H1 (cell line): ENCODE measurements around the gene IRF7. TPM values are rescaled to one million over a fixed set of nuclear protein-coding genes. Genes with fewer than 3 reads are reported as not detected.

Experiments
- CTCF ChIA-PET: fragments of 300-600 bp; sonication (Branson Sonifier 250); formaldehyde crosslinking; loops from one replicate; lab custom pipeline; 2021; ENCODE audit not compliant: partially characterized antibody; lab: Charles Lee
- POLR2A ChIA-PET: fragments of 300-600 bp; sonication (Branson Sonifier 250); formaldehyde crosslinking; loops from one replicate; lab custom pipeline; 2021; ENCODE audit warnings: inconsistent platforms; ENCODE audit not compliant: partially characterized antibody; lab: Charles Lee
- DNase-seq, 2 experiments: peaks; one replicate each; pipeline versions ENCODE4 v3.0.0 to v3.0.0-alpha.2; 2010 to 2022; ENCODE audit warnings: low spot score in 2 of 2, low read depth in 1 of 2, mixed read lengths in 1 of 2
- FAIRE-seq: peaks from 2 replicates; lab custom pipeline; 2011; peaks lifted over from hg19 to GRCh38; lab: Jason Lieb, UNC
- H2AFZ ChIP-seq: 2 replicates; pipeline ENCODE4 v1.8.1; 2012; ENCODE audit warnings: low read length, inconsistent platforms
- H2AK5ac ChIP-seq: 2 replicates; pipeline ENCODE4 v1.6.1; 2013; ENCODE audit warnings: low read depth, low read length
- H2BK120ac ChIP-seq: replicated peaks from 2 replicates; pipeline ENCODE3; 2013; ENCODE audit warnings: low read depth, low read length, inconsistent platforms
- H2BK12ac ChIP-seq: 2 replicates; pipeline ENCODE4 v1.6.1; 2013; ENCODE audit warnings: low read depth, low read length
- H2BK15ac ChIP-seq: 2 replicates; pipeline ENCODE4 v1.6.1; 2013; ENCODE audit warnings: low read length
- H2BK20ac ChIP-seq: 2 replicates; pipeline ENCODE4 v1.6.1; 2013; ENCODE audit warnings: low read length
- H2BK5ac ChIP-seq: 2 replicates; pipeline ENCODE4 v1.6.1; 2013; ENCODE audit warnings: low read depth, low read length
- H3K14ac ChIP-seq: 2 replicates; pipeline ENCODE4 v1.6.1; 2013; ENCODE audit warnings: inconsistent platforms; ENCODE audit not compliant: insufficient read length
- H3K18ac ChIP-seq: 2 replicates; pipeline ENCODE4 v1.6.1; 2013; ENCODE audit warnings: low read length; ENCODE audit errors: extremely low read depth
- H3K23ac ChIP-seq: 2 replicates; pipeline ENCODE4 v1.6.1; 2013; ENCODE audit warnings: inconsistent platforms; ENCODE audit not compliant: insufficient read length
- H3K23me2 ChIP-seq: 2 replicates; pipeline ENCODE4 v1.6.1; 2013; ENCODE audit warnings: low read depth, low read length
- H3K27ac ChIP-seq: 2 replicates; pipeline ENCODE4 v1.6.1; 2011; ENCODE audit warnings: low read depth, low read length, inconsistent platforms
- H3K27me3 ChIP-seq, 4 experiments: replicated peaks in 1 of 4; 1 replicate in 1 of 4; 2 replicates in 3 of 4; pipeline versions ENCODE4 v1.6.1 to v1.8.1; 2011 to 2013; ENCODE audit warnings: low read length in 3 of 4, mild to moderate bottlenecking in 3 of 4, inconsistent platforms in 2 of 4, mixed read lengths in 2 of 4, moderate library complexity in 1 of 4; ENCODE audit not compliant: control insufficient read depth in 3 of 4, insufficient read depth in 3 of 4; ENCODE audit errors: extremely low read depth in 1 of 4
- H3K36me3 ChIP-seq, 4 experiments: 2 replicates each; pipeline versions ENCODE4 v1.6.1 to v1.8.1; 2011 to 2013; ENCODE audit warnings: mild to moderate bottlenecking in 4 of 4, low read length in 3 of 4, moderate library complexity in 2 of 4, control low read depth in 1 of 4, inconsistent platforms in 1 of 4; ENCODE audit not compliant: insufficient read depth in 4 of 4, control insufficient read depth in 2 of 4
- H3K4ac ChIP-seq: replicated peaks from 2 replicates; pipeline ENCODE3; 2013; ENCODE audit warnings: low read length, low read depth, mixed read lengths, inconsistent platforms; ENCODE audit not compliant: insufficient read length
- H3K4me1 ChIP-seq, 4 experiments: replicated peaks in 1 of 4; 1 replicate in 1 of 4; 2 replicates in 3 of 4; pipeline versions ENCODE4 v1.6.1 to v1.8.1; 2011 to 2013; ENCODE audit warnings: low read length in 3 of 4, inconsistent platforms in 2 of 4, mixed read lengths in 1 of 4; ENCODE audit not compliant: insufficient read depth in 4 of 4, control insufficient read depth in 3 of 4
- H3K4me2 ChIP-seq, 2 experiments: 2 replicates each; pipeline versions ENCODE4 v1.6.1 to v1.8.1; 2011 to 2013; ENCODE audit warnings: low read depth in 2 of 2, low read length in 2 of 2, control low read depth in 1 of 2, inconsistent platforms in 1 of 2, mild to moderate bottlenecking in 1 of 2; ENCODE audit not compliant: insufficient read depth in 1 of 2
- H3K4me3 ChIP-seq, 4 experiments: fragments of 200-600, 300-600 bp in 1 of 4; sonication (generic), shearing (Covaris generic), sonication (Bioruptor Twin) in 1 of 4; 2 replicates each; pipeline versions ENCODE4 v1.5.1 to v1.8.1; 2011 to 2016; ENCODE audit warnings: low read length in 4 of 4, low read depth in 3 of 4, control low read depth in 2 of 4, inconsistent platforms in 2 of 4, mild to moderate bottlenecking in 2 of 4, mixed read lengths in 1 of 4, moderate library complexity in 1 of 4; ENCODE audit not compliant: insufficient read depth in 2 of 4; ENCODE audit errors: extremely low read depth in 1 of 4
- H3K56ac ChIP-seq: replicated peaks from 2 replicates; pipeline ENCODE3; 2013; ENCODE audit warnings: low read depth, mild to moderate bottlenecking, mixed read lengths, low read length, inconsistent platforms; ENCODE audit not compliant: insufficient read length
- H3K79me1 ChIP-seq: 2 replicates; pipeline ENCODE4 v1.6.1; 2013; ENCODE audit warnings: low read depth, low read length, control low read depth
- H3K79me2 ChIP-seq, 2 experiments: 2 replicates each; pipeline versions ENCODE4 v1.6.1 to v1.8.1; 2012 to 2013; ENCODE audit warnings: low read length in 2 of 2, mild to moderate bottlenecking in 2 of 2, inconsistent platforms in 1 of 2; ENCODE audit not compliant: insufficient read depth in 2 of 2, control insufficient read depth in 1 of 2
- H3K9ac ChIP-seq, 4 experiments: replicated peaks in 1 of 4; 1 replicate in 1 of 4; 2 replicates in 3 of 4; pipeline versions ENCODE4 v1.6.1 to v1.8.1; 2011 to 2013; ENCODE audit warnings: low read depth in 3 of 4, low read length in 3 of 4, control low read depth in 2 of 4, mild to moderate bottlenecking in 2 of 4, moderate library complexity in 2 of 4, inconsistent platforms in 1 of 4; ENCODE audit errors: extremely low read depth in 1 of 4
- H3K9me3 ChIP-seq, 2 experiments: 2 replicates each; pipeline versions ENCODE4 v1.6.1 to v1.8.1; 2012 to 2013; ENCODE audit warnings: mild to moderate bottlenecking in 2 of 2, moderate library complexity in 2 of 2, control low read depth in 1 of 2, inconsistent platforms in 1 of 2, low read depth in 1 of 2, low read length in 1 of 2, mixed read lengths in 1 of 2; ENCODE audit not compliant: insufficient read depth in 2 of 2
- H4K20me1 ChIP-seq, 2 experiments: replicated peaks in 1 of 2; 2 replicates each; pipeline versions ENCODE3 to v1.8.1; 2011 to 2013; ENCODE audit warnings: inconsistent platforms in 2 of 2, low read length in 2 of 2, mild to moderate bottlenecking in 1 of 2; ENCODE audit not compliant: insufficient read depth in 2 of 2, control insufficient read depth in 1 of 2
- H4K5ac ChIP-seq: 2 replicates; pipeline ENCODE4 v1.6.1; 2013; ENCODE audit warnings: low read length, low read depth, mixed read lengths, inconsistent platforms; ENCODE audit not compliant: insufficient read length
- H4K8ac ChIP-seq: 2 replicates; pipeline ENCODE4 v1.8.0; 2013; ENCODE audit warnings: mild to moderate bottlenecking, moderate library complexity, low read length, inconsistent platforms; ENCODE audit not compliant: insufficient read depth; ENCODE audit errors: extremely low read depth
- H4K91ac ChIP-seq: replicated peaks from 2 replicates; pipeline ENCODE3; 2013; ENCODE audit warnings: low read length, mixed read lengths, inconsistent platforms; ENCODE audit not compliant: insufficient read length
- BACH1 ChIP-seq: IDR thresholded peaks from 2 replicates; pipeline ENCODE4 v1.6.1; 2012; ENCODE audit warnings: low read length, improper control_type of control experiment
- BCL11A ChIP-seq, 2 experiments: IDR thresholded peaks; one replicate each; pipeline ENCODE4 v1.6.1; 2011; ENCODE audit warnings: low read depth in 2 of 2, low read length in 2 of 2, mild to moderate bottlenecking in 2 of 2
- CEBPB ChIP-seq: IDR thresholded peaks from 2 replicates; pipeline ENCODE4 v1.6.1; 2012; ENCODE audit warnings: low read depth, low read length
- CHD2 ChIP-seq: IDR thresholded peaks from 2 replicates; pipeline ENCODE4 v1.6.1; 2012; ENCODE audit warnings: low read length, improper control_type of control experiment
- CREB1 ChIP-seq: IDR thresholded peaks from 2 replicates; pipeline ENCODE4 v1.6.1; 2012; ENCODE audit warnings: inconsistent platforms
- HDAC6 ChIP-seq: IDR thresholded peaks from one replicate; pipeline ENCODE4 v1.7.1; 2012; ENCODE audit warnings: low read depth, mild to moderate bottlenecking, inconsistent platforms, low read length, moderate library complexity
- NANOG ChIP-seq: IDR thresholded peaks from 2 replicates; pipeline ENCODE4 v1.6.1; 2011; ENCODE audit warnings: low read length, low read depth, mild to moderate bottlenecking, inconsistent platforms; ENCODE audit not compliant: insufficient read depth, poor library complexity, severe bottlenecking
- PHF8 ChIP-seq: fragments of 200-600 bp; sonication (generic); conservative IDR thresholded peaks from 2 replicates; pipeline ENCODE4 v1.7.1; 2012; ENCODE audit warnings: low read depth, mild to moderate bottlenecking, inconsistent platforms, low read length, moderate library complexity
- RBBP5 ChIP-seq: IDR thresholded peaks from 2 replicates; pipeline ENCODE4 v1.7.1; 2012; ENCODE audit warnings: low read depth, mild to moderate bottlenecking, inconsistent platforms, low read length, moderate library complexity, borderline replicate concordance
- RFX5 ChIP-seq: IDR thresholded peaks from 2 replicates; pipeline ENCODE4 v1.6.1; 2011; ENCODE audit warnings: low read depth, low read length, improper control_type of control experiment, borderline replicate concordance
- RNF2 ChIP-seq: fragments of 200-900, 300-1000 bp; sonication (generic); IDR thresholded peaks from 2 replicates; pipeline ENCODE4 v1.7.1; 2016; ENCODE audit warnings: borderline replicate concordance, low read depth, mild to moderate bottlenecking, antibody characterized with exemption, low read length; ENCODE audit not compliant: poor library complexity, severe bottlenecking; ENCODE audit errors: missing control alignments
- SP2 ChIP-seq: IDR thresholded peaks from 2 replicates; pipeline ENCODE4 v1.6.1; 2012; ENCODE audit warnings: mild to moderate bottlenecking, low read length, inconsistent platforms
- TAF7 ChIP-seq: optimal IDR thresholded peaks from 2 replicates; pipeline ENCODE3; 2011; ENCODE audit warnings: low read depth, mild to moderate bottlenecking, inconsistent platforms, low read length, moderate library complexity, borderline replicate concordance
- WGBS, 2 experiments: shearing (Covaris generic) in 1 of 2; methylation state at CpG; one replicate each; pipeline versions ENCODE4 v1.1.6 to v1.1.7; 2013 to 2015; ENCODE audit warnings: low lambda C conversion rate in 2 of 2, mixed read lengths in 2 of 2, inconsistent platforms in 1 of 2, low coverage in 1 of 2, missing lambda C conversion rate in 1 of 2; ENCODE audit not compliant: insufficient replicate concordance in 2 of 2, insufficient coverage in 1 of 2, insufficient read length in 1 of 2; ENCODE audit errors: extremely low coverage in 1 of 2, missing lambda C conversion rate in 1 of 2; 5-methylcytosine and 5-hydroxymethylcytosine counted together
- polyA plus RNA-seq, 7 experiments: library from polyadenylated mRNA; depleted of rRNA in 3 of 7; stranded (reverse) in 5 of 7; unstranded in 2 of 7; fragments of >200 nt in 5 of 7; fragments of 200-250 nt in 2 of 7; gene quantifications; 1 replicate in 5 of 7; 2 replicates in 1 of 7; 4 replicates in 1 of 7; pipeline versions ENCODE4 v1.2.1 to v1.2.3, GENCODE V29; 2011 to 2013; ENCODE audit warnings: missing spikeins in 2 of 7, mixed read lengths in 2 of 7
- total RNA-seq: library from RNA; stranded (reverse); fragmentation: NEBNext Ultra II Directional; extraction: Animal tissue kit (Norgen Biotek cat#: 25700); gene quantifications from 2 replicates; pipeline ENCODE4 v1.2.1, GENCODE V29; 2021

Gene IRF7
- total and polyA plus RNA-seq, 2 of the 8 experiments (the other 6 are each of a cell fraction or from before 2014, with no cell fraction given): 9.1 to 9.6 TPM

DNA sequence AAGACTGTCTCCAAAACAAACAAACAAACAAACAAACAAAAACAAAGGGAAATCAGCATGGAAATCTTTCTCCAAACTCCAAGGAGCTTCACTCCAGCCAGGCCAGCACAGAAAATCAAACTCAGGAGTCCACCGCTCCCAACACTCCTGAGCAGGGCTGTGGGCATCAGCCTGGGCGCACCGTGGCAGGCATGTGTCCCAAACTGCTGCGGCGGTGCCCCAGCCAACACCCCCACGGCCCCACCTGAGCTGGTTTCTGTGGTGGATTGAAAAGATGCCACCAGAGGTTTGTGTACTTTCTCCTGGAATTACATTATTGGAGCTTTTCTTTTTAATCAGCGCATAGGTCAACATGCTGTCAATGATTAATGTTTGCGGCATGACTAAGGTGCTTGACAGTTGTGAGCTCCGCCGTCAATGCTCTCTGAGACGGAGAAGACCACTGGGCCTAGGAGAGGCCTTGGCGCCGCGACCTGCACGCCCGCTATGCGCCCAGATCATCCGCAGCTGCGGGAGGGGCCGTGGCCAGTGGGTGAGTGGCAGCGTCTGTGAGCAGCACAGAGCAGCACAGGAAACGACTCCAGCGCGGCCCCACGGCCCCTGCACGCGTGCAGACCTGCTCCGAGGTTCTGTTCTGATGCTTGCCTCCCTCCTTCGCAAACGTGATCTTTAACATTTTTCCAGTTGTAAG, 39.4 kb upstream of the IRF7 start:
- no peak overlapping the region for H2BK12ac ChIP-seq
- H3K14ac ChIP-seq: no peak overlapping the region
- H3K18ac ChIP-seq: no peak overlapping the region
- no peak overlapping the region for H4K8ac ChIP-seq
- no peak overlapping the region for H4K5ac ChIP-seq
- no peaks in the 10 kb centered on the region for H3K79me1 ChIP-seq
- H4K20me1 ChIP-seq: no peaks in the 10 kb centered on the region
- H3K4me1 ChIP-seq: no peaks in the 10 kb centered on the region
- no peak overlapping the region for H3K9ac ChIP-seq
- H2BK15ac ChIP-seq: no peak overlapping the region
- H2BK5ac ChIP-seq: no peak overlapping the region
- no peak overlapping the region for H2AFZ ChIP-seq
- CTCF ChIA-PET: interaction anchor here (0.7 to 2.2 kb wide), 13 partner anchors 10 to 108 kb away, joined by 3 to 11 read pairs (median 4); no protein-coding TSS in a partner anchor
- no peak overlapping the region for H3K27ac ChIP-seq
- no peak overlapping the region for H4K91ac ChIP-seq
- H3K4ac ChIP-seq: no peak overlapping the region
- WGBS, 2 experiments: 94% methylated on average over 30 of the region's 30 CpGs; no CpG with 5 or more reads in 1 of the 2 experiments
- H3K4me3 ChIP-seq: no peak overlapping the region
- H2AK5ac ChIP-seq: no peak overlapping the region
- DNase-seq: no peak
- H3K27me3 ChIP-seq: no peaks in the 10 kb centered on the region
- no peak overlapping the region for H3K56ac ChIP-seq
- H2BK120ac ChIP-seq: no peak overlapping the region
- no peak overlapping the region for H3K23ac ChIP-seq
- POLR2A ChIA-PET: interaction anchor here (0.6 to 4.0 kb wide), 9 partner anchors 8 to 154 kb away, joined by 3 to 19 read pairs (median 4); partner anchors contain the start of gene TALDO1
- peaks cover 0 to 20% (median 10%) of the 10 kb centered on the region in 4 experiments; a peak in 7 of 8 replicates for H3K36me3 ChIP-seq
- FAIRE-seq: no peak
- no peaks in the 10 kb centered on the region for H3K23me2 ChIP-seq
- no peak overlapping the region for H3K4me2 ChIP-seq
- H3K9me3 ChIP-seq: no peaks in the 10 kb centered on the region
- H3K79me2 ChIP-seq: no peaks in the 10 kb centered on the region
- H2BK20ac ChIP-seq: no peak overlapping the region
- TF ChIP-seq CREB1 (no peak), BCL11A (IDR thresholded peaks at IDR 0.05; ENCODE audit: low read depth in 2 of 2, low read length in 2 of 2) (no peak), TAF7 (no peak), NANOG (no peak), CHD2 (no peak), RBBP5 (no peak), CEBPB (no peak), BACH1 (no peak), RFX5 (no peak), HDAC6 (no peak), RNF2 (no peak), PHF8 (no peak), SP2 (no peak)
